CD1c-positive myeloid dendritic cell (primary cell): ENCODE data around the gene FIBIN.

Source experiments
- DNase-seq: peaks from one replicate; pipeline ENCODE4 v3.0.0-alpha.2; 2016; ENCODE audit errors: extremely low spot score

FIBIN gene

GRCh38 chr11:27022659-27023251 is 28.8 kb downstream of the FIBIN start:
- no peak for DNase-seq

DNA sequence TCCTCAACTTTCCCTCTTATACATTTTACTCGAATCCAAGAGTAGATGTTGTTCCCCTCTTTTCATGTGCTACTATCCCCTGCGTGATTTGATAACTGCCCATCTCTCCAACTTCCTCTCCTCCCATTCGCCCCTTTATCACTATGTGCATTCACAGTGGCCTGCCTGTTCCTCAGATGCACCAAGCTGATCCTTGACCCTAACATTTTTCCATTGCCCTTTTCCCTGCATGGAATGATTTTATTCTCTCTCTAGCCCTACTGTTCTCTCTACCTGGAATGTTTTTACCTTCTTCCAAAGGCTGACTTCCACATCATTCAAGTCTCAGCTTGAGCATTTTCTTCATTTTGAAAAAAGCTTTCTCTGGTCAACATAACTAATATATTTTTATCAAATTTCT is 31.0 kb downstream of the FIBIN start:
- DNase-seq = no peak

- no peak for DNase-seq
Measured at GRCh38 chr11:27025312-27025955, 31.5 kb downstream of the FIBIN start.

DNA sequence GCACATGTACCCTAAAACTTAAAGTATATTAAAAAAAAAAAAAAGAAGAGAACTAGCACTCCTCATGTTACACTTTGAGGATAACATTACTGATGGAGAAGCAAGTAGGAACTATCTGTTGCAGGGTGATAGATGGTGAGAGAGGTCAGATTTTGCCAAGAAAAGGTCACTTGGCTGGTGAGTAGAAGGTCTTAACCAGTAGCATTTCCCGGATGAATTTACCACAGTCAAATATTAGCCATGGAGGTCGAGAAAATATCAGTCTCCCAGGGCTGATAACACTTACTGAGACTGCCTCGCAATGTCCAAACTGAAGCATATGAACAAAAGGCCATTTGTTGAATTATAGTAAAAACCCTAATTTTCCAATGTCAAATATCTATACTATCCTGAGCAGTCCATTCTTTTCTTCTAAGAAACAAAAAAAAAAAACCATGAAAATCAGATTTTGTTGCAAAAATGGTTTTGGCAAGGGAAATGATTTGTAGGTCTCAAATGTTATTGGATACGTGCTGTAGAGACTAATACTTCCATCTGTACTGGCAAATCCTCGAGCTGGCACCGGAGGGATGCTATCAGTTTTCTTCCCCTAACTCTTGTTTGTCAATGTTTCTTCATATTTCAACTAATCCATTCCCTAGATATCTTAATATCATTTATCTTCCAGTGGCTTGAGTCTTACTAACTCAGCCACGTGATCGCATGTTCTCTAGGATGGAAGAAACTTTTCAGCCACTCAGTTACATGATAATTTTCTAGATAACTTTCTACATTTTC is 32.2 kb downstream of the FIBIN start:
- DNase-seq = no peak

GRCh38 chr11:27028561-27028965 is 34.7 kb downstream of the FIBIN start:
- DNase-seq = no peak

GRCh38 chr11:27029966-27030365 is 36.1 kb downstream of the FIBIN start:
- no peak for DNase-seq

DNA sequence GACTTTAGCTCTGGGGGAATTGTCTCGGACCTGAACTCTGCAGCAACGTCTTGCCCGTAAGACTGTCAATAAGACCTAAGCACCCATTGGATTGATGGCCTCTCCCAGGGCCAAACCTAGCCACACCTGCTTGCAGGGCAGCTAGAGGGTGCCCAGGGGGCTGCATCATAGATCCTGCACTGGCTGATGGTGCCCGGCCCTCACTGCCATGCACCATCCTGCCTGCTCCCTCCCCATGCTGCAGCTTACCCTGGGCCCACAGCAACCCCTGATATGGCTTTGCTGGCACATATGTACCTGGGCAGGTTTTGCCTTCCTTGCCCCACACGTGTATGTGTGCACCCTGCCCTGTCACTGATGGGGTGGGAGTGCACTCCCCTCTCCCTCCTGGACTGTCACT is 37.8 kb downstream of the FIBIN start:
- DNase-seq = no peak

DNA sequence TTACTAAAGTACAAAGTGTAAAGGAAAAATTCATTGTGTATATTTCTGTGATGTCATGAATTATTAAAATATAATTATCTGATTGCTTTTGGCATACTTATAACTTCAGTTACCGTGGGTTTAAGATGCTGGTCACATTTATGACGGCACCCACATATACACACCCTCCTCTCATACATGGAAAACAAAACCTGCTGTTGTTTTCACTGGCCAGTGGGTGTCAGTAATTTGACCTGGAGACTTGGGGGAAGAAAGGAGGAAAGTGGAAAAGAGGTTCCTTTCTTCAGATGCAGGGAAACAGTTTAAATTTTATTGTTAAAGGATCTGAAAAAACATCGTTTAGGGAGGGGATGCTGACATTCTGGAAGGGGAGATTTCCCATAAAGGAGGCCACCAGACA is 46.0 kb downstream of the FIBIN start:
- no peak for DNase-seq

GRCh38 chr11:27040302-27041115 is 46.6 kb downstream of the FIBIN start, which contains the start of gene BBOX1:
BBOX1 (plus strand) TSS chr11:27040815; CDS start chr11:27055431, 14,616 bp downstream.
- DNase-seq = no peak

GRCh38 chr11:27041141-27041899 is 47.4 kb downstream of the FIBIN start:
- no peak for DNase-seq
